ENCODE measurements around the gene DENND10.

DENND10 gene, protein sequence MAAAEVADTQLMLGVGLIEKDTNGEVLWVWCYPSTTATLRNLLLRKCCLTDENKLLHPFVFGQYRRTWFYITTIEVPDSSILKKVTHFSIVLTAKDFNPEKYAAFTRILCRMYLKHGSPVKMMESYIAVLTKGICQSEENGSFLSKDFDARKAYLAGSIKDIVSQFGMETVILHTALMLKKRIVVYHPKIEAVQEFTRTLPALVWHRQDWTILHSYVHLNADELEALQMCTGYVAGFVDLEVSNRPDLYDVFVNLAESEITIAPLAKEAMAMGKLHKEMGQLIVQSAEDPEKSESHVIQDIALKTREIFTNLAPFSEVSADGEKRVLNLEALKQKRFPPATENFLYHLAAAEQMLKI

GRCh38 chr10:119103903-119104653, at the start of gene DENND10:
TSS of gene DENND10 (plus strand) at chr10:119104113. CDS start at chr10:119104143, 30 bp downstream.
- no peak for FAIRE-seq
- peak; percentile 91 for DNase-seq (ENCODE audit: insufficient read length, low spot score)
- TF ChIP-seq POLR2A (IDR thresholded peaks at IDR 0.05; ENCODE audit: low read depth, low read length), result peak; percentile 99

DNA sequence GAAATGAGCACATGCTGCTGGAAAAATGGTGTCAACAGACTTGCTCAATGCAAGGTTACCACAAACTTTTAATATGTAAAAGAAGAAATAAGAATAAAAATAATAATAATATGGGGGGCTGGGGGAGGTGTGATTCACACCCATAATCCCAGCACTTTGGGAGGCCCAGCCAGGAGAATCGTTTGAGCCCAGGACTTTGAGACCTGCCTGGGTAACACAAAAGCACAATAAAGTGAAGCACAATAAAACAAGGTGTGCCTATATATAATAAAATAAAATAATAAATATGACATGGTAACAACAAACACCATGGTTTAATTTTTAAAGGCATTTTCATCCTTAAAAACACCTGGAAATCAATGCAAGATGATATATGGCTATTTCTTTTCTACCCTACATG, 48.4 kb upstream of the DENND10 start:
- no peak for FAIRE-seq
- TF ChIP-seq POLR2A (IDR thresholded peaks at IDR 0.05; ENCODE audit: low read depth, low read length), result no peak

GRCh38 chr10:119058010-119058409, 45.9 kb upstream of the DENND10 start:
- FAIRE-seq, result no peak
- TF ChIP-seq POLR2A (IDR thresholded peaks at IDR 0.05; ENCODE audit: low read depth, low read length), result no peak
- no peak for DNase-seq (ENCODE audit: insufficient read length, low spot score)

More for the DNA sequence above, 48.4 kb upstream of the DENND10 start:
- DNase-seq (ENCODE audit: insufficient read length, low spot score), result no peak

DNA sequence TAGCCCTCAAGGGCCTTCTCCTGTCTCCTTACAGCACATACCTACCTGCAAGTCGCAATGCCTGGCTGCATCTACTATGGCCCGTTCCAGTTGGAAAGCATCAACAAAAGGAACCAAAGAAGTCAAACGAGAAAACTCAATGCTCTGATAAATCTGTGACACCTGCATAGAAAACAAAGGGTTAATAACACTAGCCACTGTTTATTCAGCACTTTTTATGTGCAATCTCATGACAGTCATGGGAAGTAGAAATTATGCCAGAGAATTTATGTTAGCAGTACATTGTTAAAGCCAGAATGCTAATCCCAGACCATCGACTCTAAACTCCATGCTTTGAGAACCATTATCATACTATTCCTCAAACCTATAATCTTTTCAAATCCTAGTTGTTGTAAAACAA, 44.4 kb upstream of the DENND10 start:
- DNase-seq (ENCODE audit: insufficient read length, low spot score), result no peak
- FAIRE-seq, result no peak
- TF ChIP-seq POLR2A (IDR thresholded peaks at IDR 0.05; ENCODE audit: low read depth, low read length), result no peak

GRCh38 chr10:119060107-119060506, 43.8 kb upstream of the DENND10 start:
- FAIRE-seq (no peak), DNase-seq (ENCODE audit: insufficient read length, low spot score) (no peak)
- no peak for TF ChIP-seq POLR2A (IDR thresholded peaks at IDR 0.05; ENCODE audit: low read depth, low read length)

GRCh38 chr10:119061352-119061751, 42.6 kb upstream of the DENND10 start:
- DNase-seq (ENCODE audit: insufficient read length, low spot score), result no peak
- no peak for FAIRE-seq
- TF ChIP-seq POLR2A (IDR thresholded peaks at IDR 0.05; ENCODE audit: low read depth, low read length), result no peak

DNA sequence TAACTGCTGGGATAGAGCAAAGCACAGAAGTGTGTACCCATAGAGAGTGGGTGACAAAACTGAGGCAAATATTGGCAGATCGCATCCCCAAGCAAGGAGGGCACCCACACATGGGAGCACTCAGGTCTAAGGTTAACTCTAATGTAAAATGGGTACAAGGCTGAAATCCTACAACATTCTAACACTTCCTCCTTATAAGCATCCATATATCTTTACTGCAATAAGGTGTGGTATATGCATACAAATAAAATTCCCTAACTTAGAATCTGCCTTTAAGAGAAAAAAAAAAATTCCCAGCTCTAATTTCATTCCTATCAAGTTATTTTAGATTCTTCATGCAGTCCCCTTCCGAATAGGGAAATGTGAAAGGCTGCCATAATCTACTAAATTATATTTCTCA, 42.0 kb upstream of the DENND10 start:
- FAIRE-seq, result no peak
- no peak for DNase-seq (ENCODE audit: insufficient read length, low spot score)
- no peak for TF ChIP-seq POLR2A (IDR thresholded peaks at IDR 0.05; ENCODE audit: low read depth, low read length)

GRCh38 chr10:119070395-119071165, 33.3 kb upstream of the DENND10 start:
- FAIRE-seq (no peak), DNase-seq (ENCODE audit: insufficient read length, low spot score) (no peak)
- TF ChIP-seq POLR2A (IDR thresholded peaks at IDR 0.05; ENCODE audit: low read depth, low read length), result no peak

GRCh38 chr10:119073584-119073983, 30.3 kb upstream of the DENND10 start:
- FAIRE-seq, result no peak
- TF ChIP-seq POLR2A (IDR thresholded peaks at IDR 0.05; ENCODE audit: low read depth, low read length), result no peak
- no peak for DNase-seq (ENCODE audit: insufficient read length, low spot score)

GRCh38 chr10:119078422-119079179, 25.3 kb upstream of the DENND10 start:
- FAIRE-seq (no peak), DNase-seq (ENCODE audit: insufficient read length, low spot score) (no peak)
- TF ChIP-seq POLR2A (IDR thresholded peaks at IDR 0.05; ENCODE audit: low read depth, low read length), result no peak

- DNase-seq (ENCODE audit: insufficient read length, low spot score) (peak; percentile 56), FAIRE-seq (no peak)
- TF ChIP-seq POLR2A (IDR thresholded peaks at IDR 0.05; ENCODE audit: low read depth, low read length), result peak; percentile 58; the same call in 1 of the 2 replicates
Measured at GRCh38 chr10:119079599-119080520, 24.1 kb upstream of the DENND10 start.

GRCh38 chr10:119080521-119081259, 23.2 kb upstream of the DENND10 start, which contains the start of gene EIF3A:
TSS of gene EIF3A (minus strand) at chr10:119080817. CDS start at chr10:119080676, 141 bp downstream.
- DNase-seq (ENCODE audit: insufficient read length, low spot score), result peak; percentile 90
- peak; percentile 96 for TF ChIP-seq POLR2A (IDR thresholded peaks at IDR 0.05; ENCODE audit: low read depth, low read length)
- FAIRE-seq, result peak; percentile 11

Data from H54 (cell line).